ENCODE results near the gene POLR1D.

The POLR1D gene

DNA sequence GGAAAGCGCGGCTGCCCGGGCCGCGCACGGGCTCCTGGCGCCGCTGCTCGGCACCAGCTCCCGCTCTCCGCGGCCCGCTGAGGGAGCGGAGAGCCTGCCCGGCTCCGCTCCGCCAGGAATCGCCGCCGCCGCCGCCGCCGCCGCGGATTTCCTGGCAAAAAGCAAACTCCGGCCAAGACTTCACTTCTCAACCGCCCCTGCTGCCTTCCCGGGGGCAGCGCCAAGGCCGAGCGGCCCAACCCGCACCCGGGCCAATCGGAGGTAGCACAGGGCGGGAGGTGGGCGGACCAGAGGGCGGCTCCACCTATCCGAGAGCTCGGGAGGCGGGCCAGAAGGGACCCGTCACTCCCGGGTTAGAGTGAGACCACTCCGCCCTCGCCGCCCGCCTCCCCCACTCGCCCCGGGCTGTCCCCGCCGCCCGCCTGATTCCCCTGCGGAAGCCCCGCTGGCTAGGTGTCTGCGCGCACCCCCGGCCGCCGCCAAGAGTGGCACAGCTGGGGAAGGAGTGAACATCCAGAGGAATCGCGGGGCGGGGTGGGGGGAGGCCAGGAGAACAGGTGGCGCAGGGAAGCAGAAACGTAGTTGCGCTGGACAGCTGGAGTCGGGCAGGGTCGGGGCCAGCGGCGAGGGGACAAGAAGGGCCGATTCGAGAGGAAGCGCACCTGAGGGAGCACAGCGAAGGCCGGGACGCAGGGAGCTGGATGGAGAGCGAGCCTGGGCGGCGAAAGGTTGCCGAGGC lies 1.1 kb upstream of the POLR1D start, which contains the start of gene LNX2:
TSS of gene LNX2 (minus strand) at position 153 of the 739 bp plus-strand sequence. CDS start 38,826 bp downstream, outside the sequence.
- Histone ChIP-seq H3K79me2 (ENCODE audit: insufficient read depth, low read length) (peaks cover 94% of the 10 kb centered on the region), H2AFZ (ENCODE audit: low read depth, low read length) (peak within 1 kb of the TSS; percentile 94), H3K4me2 (ENCODE audit: insufficient read depth, low read length) (peak within 1 kb of the TSS; percentile 95), H3K27me3 (ENCODE audit: insufficient read depth, low read length, poor library complexity) (no peaks in the 10 kb centered on the region), H3K4me1 (ENCODE audit: insufficient read depth, low read length) (peaks cover 67% of the 10 kb centered on the region), H3K9ac (ENCODE audit: low read depth, low read length) (peak within 1 kb of the TSS; percentile 85), H3K4me3 (ENCODE audit: low read depth in 1 of 2, low read length in 2 of 2) (peak within 1 kb of the TSS; percentile 86 to 95), H4K20me1 (ENCODE audit: insufficient read depth, low read length) (peaks cover 43% of the 10 kb centered on the region), H3K27ac (ENCODE audit: low read length) (peak within 1 kb of the TSS; percentile 85), H3K36me3 (ENCODE audit: insufficient read depth, low read length) (peaks cover 25% of the 10 kb centered on the region), H3K9me3 (ENCODE audit: insufficient read depth, low read length, severe bottlenecking) (no peaks in the 10 kb centered on the region)
- DNase-seq, result peak; percentile 98
- no peak for TF ChIP-seq EZH2 (IDR thresholded peaks at IDR 0.05; ENCODE audit: borderline replicate concordance, low read depth, low read length, severe bottlenecking)
- TF ChIP-seq, protein P1, sequence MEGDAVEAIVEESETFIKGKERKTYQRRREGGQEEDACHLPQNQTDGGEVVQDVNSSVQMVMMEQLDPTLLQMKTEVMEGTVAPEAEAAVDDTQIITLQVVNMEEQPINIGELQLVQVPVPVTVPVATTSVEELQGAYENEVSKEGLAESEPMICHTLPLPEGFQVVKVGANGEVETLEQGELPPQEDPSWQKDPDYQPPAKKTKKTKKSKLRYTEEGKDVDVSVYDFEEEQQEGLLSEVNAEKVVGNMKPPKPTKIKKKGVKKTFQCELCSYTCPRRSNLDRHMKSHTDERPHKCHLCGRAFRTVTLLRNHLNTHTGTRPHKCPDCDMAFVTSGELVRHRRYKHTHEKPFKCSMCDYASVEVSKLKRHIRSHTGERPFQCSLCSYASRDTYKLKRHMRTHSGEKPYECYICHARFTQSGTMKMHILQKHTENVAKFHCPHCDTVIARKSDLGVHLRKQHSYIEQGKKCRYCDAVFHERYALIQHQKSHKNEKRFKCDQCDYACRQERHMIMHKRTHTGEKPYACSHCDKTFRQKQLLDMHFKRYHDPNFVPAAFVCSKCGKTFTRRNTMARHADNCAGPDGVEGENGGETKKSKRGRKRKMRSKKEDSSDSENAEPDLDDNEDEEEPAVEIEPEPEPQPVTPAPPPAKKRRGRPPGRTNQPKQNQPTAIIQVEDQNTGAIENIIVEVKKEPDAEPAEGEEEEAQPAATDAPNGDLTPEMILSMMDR (IDR thresholded peaks at IDR 0.05; ENCODE audit: borderline replicate concordance, extremely low read depth, low read length, poor library complexity, severe bottlenecking), result no peak
- peak; percentile 93 for ATAC-seq (ENCODE audit: insufficient read depth, low read depth)

DNA sequence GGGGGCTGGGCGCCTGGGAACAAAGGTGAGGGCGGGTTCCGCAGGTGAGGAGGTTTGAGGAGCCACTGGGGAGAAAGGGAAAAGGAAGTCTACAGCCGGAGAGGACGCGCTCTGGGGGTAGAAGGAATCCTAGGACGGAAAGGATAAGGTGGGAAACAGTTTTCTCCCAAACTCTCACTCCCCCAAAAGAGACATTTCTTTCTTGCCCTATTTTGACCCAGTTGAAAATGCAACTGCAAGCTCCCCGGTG lies 651 bp upstream of the POLR1D start:
- Histone ChIP-seq H3K27ac (ENCODE audit: low read length) (peak overlapping the region; percentile 85), H2AFZ (ENCODE audit: low read depth, low read length) (peak overlapping the region; percentile 94), H3K4me1 (ENCODE audit: insufficient read depth, low read length) (peaks cover 71% of the 10 kb centered on the region), H3K79me2 (ENCODE audit: insufficient read depth, low read length) (peaks cover 95% of the 10 kb centered on the region), H3K36me3 (ENCODE audit: insufficient read depth, low read length) (peaks cover 30% of the 10 kb centered on the region), H3K4me3 (ENCODE audit: low read depth in 1 of 2, low read length in 2 of 2) (peak overlapping the region; percentile 86 to 95), H3K4me2 (ENCODE audit: insufficient read depth, low read length) (peak overlapping the region; percentile 95), H3K9ac (ENCODE audit: low read depth, low read length) (peak overlapping the region; percentile 85), H3K27me3 (ENCODE audit: insufficient read depth, low read length, poor library complexity) (no peaks in the 10 kb centered on the region), H4K20me1 (ENCODE audit: insufficient read depth, low read length) (peaks cover 47% of the 10 kb centered on the region), H3K9me3 (ENCODE audit: insufficient read depth, low read length, severe bottlenecking) (no peaks in the 10 kb centered on the region)
- ATAC-seq (ENCODE audit: insufficient read depth, low read depth) (no peak), DNase-seq (no peak)
- no peak for TF ChIP-seq EZH2 (IDR thresholded peaks at IDR 0.05; ENCODE audit: borderline replicate concordance, low read depth, low read length, severe bottlenecking)
- TF ChIP-seq, protein P1 (IDR thresholded peaks at IDR 0.05; ENCODE audit: borderline replicate concordance, extremely low read depth, low read length, poor library complexity, severe bottlenecking), result no peak

DNA sequence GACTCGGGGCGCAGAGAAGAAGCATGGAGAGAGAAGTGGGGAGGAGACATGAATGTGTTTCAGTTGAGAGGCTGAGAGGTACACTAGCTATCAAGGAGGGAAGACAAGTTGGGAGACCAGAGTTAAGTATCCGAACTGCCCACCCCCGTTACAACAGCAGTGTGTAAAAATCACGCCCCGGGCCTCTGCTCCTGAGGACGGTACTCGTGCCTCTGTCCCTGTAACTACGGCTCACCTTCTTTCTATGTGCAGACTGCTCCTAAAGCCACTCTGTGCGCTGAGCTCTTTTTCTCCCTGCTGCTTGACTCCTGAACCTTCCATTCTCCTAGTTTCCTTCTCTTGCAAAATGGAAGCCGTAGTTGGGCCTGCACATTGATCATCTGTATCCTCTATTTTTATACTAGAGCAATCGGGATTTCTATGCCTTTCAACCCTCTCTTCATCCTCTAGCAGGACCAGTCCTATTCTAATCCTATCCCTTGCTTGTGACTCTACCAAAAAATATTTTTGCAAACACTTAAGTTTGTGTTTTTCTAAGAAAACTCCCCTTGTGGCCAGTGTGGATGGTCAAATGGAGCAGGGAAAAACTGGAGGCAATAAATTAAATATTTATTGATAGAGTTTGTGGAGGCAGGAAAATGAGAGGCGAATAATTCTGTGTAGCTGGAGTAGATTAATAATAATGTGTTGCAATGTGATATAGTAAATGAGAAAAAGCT lies 569 bp downstream of the POLR1D start:
- Histone ChIP-seq H3K27me3 (ENCODE audit: insufficient read depth, low read length, poor library complexity) (no peaks in the 10 kb centered on the region), H3K36me3 (ENCODE audit: insufficient read depth, low read length) (peaks cover 39% of the 10 kb centered on the region), H2AFZ (ENCODE audit: low read depth, low read length) (peak overlapping the region; percentile 94), H4K20me1 (ENCODE audit: insufficient read depth, low read length) (peaks cover 58% of the 10 kb centered on the region), H3K4me1 (ENCODE audit: insufficient read depth, low read length) (peaks cover 70% of the 10 kb centered on the region), H3K9ac (ENCODE audit: low read depth, low read length) (peak overlapping the region; percentile 85), H3K9me3 (ENCODE audit: insufficient read depth, low read length, severe bottlenecking) (no peaks in the 10 kb centered on the region), H3K79me2 (ENCODE audit: insufficient read depth, low read length) (peaks cover 96% of the 10 kb centered on the region), H3K27ac (ENCODE audit: low read length) (peak overlapping the region; percentile 85), H3K4me2 (ENCODE audit: insufficient read depth, low read length) (peak overlapping the region; percentile 95), H3K4me3 (ENCODE audit: low read depth in 1 of 2, low read length in 2 of 2) (peak overlapping the region; percentile 86 to 95)
- ATAC-seq (ENCODE audit: insufficient read depth, low read depth), result no peak; the same call in 2 of the 3 replicates
- no peak for TF ChIP-seq EZH2 (IDR thresholded peaks at IDR 0.05; ENCODE audit: borderline replicate concordance, low read depth, low read length, severe bottlenecking)
- TF ChIP-seq, protein P1 (IDR thresholded peaks at IDR 0.05; ENCODE audit: borderline replicate concordance, extremely low read depth, low read length, poor library complexity, severe bottlenecking), result peak; percentile 8
- DNase-seq, result no peak
